Spleen (tissue), 11 donors: ENCODE measurements around the gene KIF26B. TPM values are rescaled to one million over a fixed set of nuclear protein-coding genes. Genes with fewer than 3 reads are reported as not detected.

Experiments used
- DNase-seq: peaks from one replicate; pipeline ENCODE4 v3.0.0-alpha.2; 2020
- H3K27ac ChIP-seq, 8 donors: fragments of 200-600 bp; sonication (generic) in 7 of 8; 1 replicate in 4 of 8; 2 replicates in 4 of 8; pipeline versions ENCODE4 v1.5.0 to v1.8.0; 2016 to 2021; ENCODE audit warnings: inconsistent platforms in 4 of 8, mild to moderate bottlenecking in 4 of 8, moderate library complexity in 1 of 8
- H3K27me3 ChIP-seq, 7 donors: fragments of 200-600 bp; sonication (generic) in 6 of 7; replicated peaks in 1 of 7; 1 replicate in 4 of 7; 2 replicates in 3 of 7; pipeline versions ENCODE4 v1.5.0 to v1.8.0; 2016 to 2021; ENCODE audit warnings: inconsistent platforms in 3 of 7, mild to moderate bottlenecking in 1 of 7
- H3K36me3 ChIP-seq, 6 donors: fragments of 200-600 bp; sonication (generic) in 5 of 6; 1 replicate in 4 of 6; 2 replicates in 2 of 6; pipeline versions ENCODE4 v1.5.0 to v1.8.0; 2016 to 2021; ENCODE audit warnings: inconsistent platforms in 2 of 6
- H3K4me1 ChIP-seq, 6 donors: fragments of 200-600 bp; sonication (generic) in 5 of 6; 1 replicate in 3 of 6; 2 replicates in 3 of 6; pipeline versions ENCODE4 v1.5.0 to v1.8.0; 2016 to 2021; ENCODE audit warnings: inconsistent platforms in 3 of 6
- H3K4me3 ChIP-seq, 8 donors: fragments of 200-600 bp; sonication (generic) in 7 of 8; 1 replicate in 4 of 8; 2 replicates in 4 of 8; pipeline versions ENCODE4 v1.5.0 to v1.8.0; 2016 to 2021; ENCODE audit warnings: inconsistent platforms in 4 of 8, mild to moderate bottlenecking in 4 of 8, moderate library complexity in 2 of 8
- H3K9me3 ChIP-seq, 8 donors: fragments of 200-600 bp; sonication (generic) in 7 of 8; 1 replicate in 4 of 8; 2 replicates in 4 of 8; pipeline versions ENCODE4 v1.5.0 to v1.8.0; 2016 to 2021; ENCODE audit warnings: inconsistent platforms in 4 of 8
- CTCF ChIP-seq, 11 experiments: fragments of 200-600 bp in 7 of 11; fragments of 450-650 bp in 4 of 11; sonication (generic) in 4 of 11; IDR thresholded peaks in 8 of 11; conservative IDR thresholded peaks in 3 of 11; 1 replicate in 7 of 11; 2 replicates in 4 of 11; pipeline versions ENCODE4 v1.4.0 to v1.8.0; 2016 to 2021; ENCODE audit warnings: antibody characterized with exemption in 11 of 11, inconsistent platforms in 4 of 11, mild to moderate bottlenecking in 1 of 11
- POLR2A ChIP-seq, 3 donors: fragments of 450-650 bp; IDR thresholded peaks; one replicate each; pipeline ENCODE4 v1.5.1; 2017; ENCODE audit warnings: antibody characterized with exemption in 3 of 3, mild to moderate bottlenecking in 1 of 3
- POLR2AphosphoS5 ChIP-seq, 3 donors: sonication (generic); formaldehyde crosslinking; IDR thresholded peaks; one replicate each; pipeline ENCODE4 v1.5.1; 2017; ENCODE audit warnings: antibody characterized with exemption in 3 of 3
- WGBS, 5 donors: extraction: QIAGEN DNeasy Blood & Tissue Kit in 3 of 5; methylation state at CpG; one replicate each; pipeline versions ENCODE4 v1.1.5 to v1.1.7; 2013 to 2018; 5-methylcytosine and 5-hydroxymethylcytosine counted together
- intact Hi-C: fragments of 100-400 bp; cut with DNase I; formaldehyde crosslinking; loops from one replicate; pipeline ENCODE4 v1.15.0; 2023; ENCODE audit warnings: low total_unique reads
- polyA plus RNA-seq, 3 donors: library from polyadenylated mRNA; stranded (reverse); fragments of 200-250 nt; gene quantifications; one replicate each; pipeline ENCODE4 v1.2.1, GENCODE V29; 2013
- total RNA-seq, 7 donors: library from RNA; depleted of rRNA in 3 of 7; stranded (reverse); fragments of >200 nt in 3 of 7; fragmentation: NEBNext Ultra II Directional in 4 of 7; extraction: Animal tissue kit (Norgen Biotek cat#: 25700) in 4 of 7; gene quantifications; one replicate each; pipeline versions ENCODE4 v1.1.0 to v1.2.1, GENCODE V29; 2016 to 2021
- donor health status: healthy with polysubstance abuse.
- donor health status: DM: no; HTN: no; CAD: no; lungs with moderate emphysema.
- donor health status: DM: no; HTN: no; CAD: no.
- donor health status: Bipolar disorder and iron deficiency.
- donor health status: healthy.
- donor health status: DM: no; HTN: no; CAD: no.
- donor health status: DM: yes; HTN: yes; CAD: no.

Gene KIF26B
- total and polyA plus RNA-seq, 10 donors = 0.07 to 4.5 (median 0.60) TPM; not detected in 1

GRCh38 chr1:245663373-245663772 lies 508.6 kb downstream of the KIF26B start:
- H3K27ac ChIP-seq = no peak overlapping the region
- H3K4me3 ChIP-seq = no peak overlapping the region
- H3K9me3 ChIP-seq = no peaks in the 10 kb centered on the region
- intact Hi-C loops = no loop called here
- DNase-seq = no peak
- no peaks in the 10 kb centered on the region for H3K36me3 ChIP-seq
- WGBS, 5 donors = 90 to 95% (median 93%) methylated on average over 3 of the region's 3 CpGs
- no peaks in the 10 kb centered on the region for H3K4me1 ChIP-seq
- H3K27me3 ChIP-seq = no peaks in the 10 kb centered on the region
- no peak for TF ChIP-seq CTCF (IDR thresholded peaks at IDR 0.05 in 8 of 11, conservative IDR thresholded peaks at IDR 0.05 in 3 of 11)
- no peak for TF ChIP-seq POLR2AphosphoS5 (IDR thresholded peaks at IDR 0.05)
- no peak for TF ChIP-seq POLR2A (IDR thresholded peaks at IDR 0.05)

- no peak overlapping the region for H3K27ac ChIP-seq
- intact Hi-C loops = no loop called here
- DNase-seq = peak; percentile 28
- WGBS, 5 donors = 87 to 98% (median 95%) methylated on average over 8 of the region's 8 CpGs
- H3K27me3 ChIP-seq = no peaks in the 10 kb centered on the region
- H3K9me3 ChIP-seq = no peaks in the 10 kb centered on the region
- no peak for TF ChIP-seq CTCF (IDR thresholded peaks at IDR 0.05 in 8 of 11, conservative IDR thresholded peaks at IDR 0.05 in 3 of 11)
- TF ChIP-seq POLR2AphosphoS5 (IDR thresholded peaks at IDR 0.05) = no peak
- H3K4me1 ChIP-seq = no peaks in the 10 kb centered on the region
- no peaks in the 10 kb centered on the region for H3K36me3 ChIP-seq
- no peak overlapping the region for H3K4me3 ChIP-seq
Observed at GRCh38 chr1:245663841-245664240, 509.1 kb downstream of the KIF26B start.

GRCh38 chr1:245666412-245666811 lies 511.6 kb downstream of the KIF26B start:
- Histone ChIP-seq H3K4me3 (no peak overlapping the region), H3K9me3 (no peaks in the 10 kb centered on the region), H3K27ac (no peak overlapping the region), H3K4me1 (no peaks in the 10 kb centered on the region), H3K27me3 (no peaks in the 10 kb centered on the region), H3K36me3 (no peaks in the 10 kb centered on the region)
- 88 to 96% (median 93%) methylated on average over 9 of the region's 9 CpGs for WGBS, 5 donors
- intact Hi-C loops = no loop called here
- TF ChIP-seq POLR2A (IDR thresholded peaks at IDR 0.05) (no peak), POLR2AphosphoS5 (IDR thresholded peaks at IDR 0.05) (no peak)
- no peak for DNase-seq

- 73 to 92% (median 84%) methylated on average over 5 of the region's 5 CpGs for WGBS, 5 donors
Observed at GRCh38 chr1:245671349-245671748, 516.6 kb downstream of the KIF26B start.

More at GRCh38 chr1:245671349-245671748, 516.6 kb downstream of the KIF26B start:
- Histone ChIP-seq H3K9me3 (no peaks in the 10 kb centered on the region), H3K4me1 (peaks cover 0 to 11% (median 0%) of the 10 kb centered on the region in 6 donors), H3K36me3 (no peaks in the 10 kb centered on the region), H3K27ac (no peak overlapping the region), H3K4me3 (no peak overlapping the region), H3K27me3 (no peaks in the 10 kb centered on the region)
- no peak for DNase-seq
- TF ChIP-seq POLR2AphosphoS5 (IDR thresholded peaks at IDR 0.05) (no peak), CTCF (IDR thresholded peaks at IDR 0.05 in 8 of 11, conservative IDR thresholded peaks at IDR 0.05 in 3 of 11) (no peak), POLR2A (IDR thresholded peaks at IDR 0.05) (no peak)
- intact Hi-C loops = no loop called here
